Tibial artery (tissue), 4 donors: ENCODE results near the gene FGD4.
A peak's percentile ranks its signal among the peaks of the same experiment; 100 is the strongest.

ENCODE experiments used
- DNase-seq, 2 donors: peaks; one replicate each; pipeline ENCODE4 v3.0.0-alpha.2; 2019
- H3K27ac ChIP-seq, 2 donors: fragments of 200-600 bp; sonication (generic) in 1 of 2; 1 replicate in 1 of 2; 2 replicates in 1 of 2; pipeline ENCODE4 v1.5.1; 2018 to 2019; ENCODE audit warnings: mild to moderate bottlenecking in 1 of 2
- H3K27me3 ChIP-seq, 2 donors: fragments of 200-600 bp; sonication (generic) in 1 of 2; one replicate each; pipeline versions ENCODE4 v1.5.1 to v1.6.0; 2016 to 2019
- H3K36me3 ChIP-seq, 3 donors: fragments of 200-600 bp; sonication (generic) in 2 of 3; one replicate each; pipeline ENCODE4 v1.5.1; 2016 to 2019; ENCODE audit warnings: mild to moderate bottlenecking in 2 of 3
- H3K4me1 ChIP-seq, 4 donors: fragments of 200-600 bp; sonication (generic) in 2 of 4; 1 replicate in 3 of 4; 2 replicates in 1 of 4; pipeline ENCODE4 v1.5.1; 2016 to 2019
- H3K4me3 ChIP-seq, 2 donors: fragments of 200-600 bp; sonication (generic) in 1 of 2; 1 replicate in 1 of 2; 2 replicates in 1 of 2; pipeline ENCODE4 v1.5.1; 2018 to 2019; ENCODE audit warnings: mild to moderate bottlenecking in 2 of 2
- H3K9me3 ChIP-seq, 3 donors: fragments of 200-600 bp; sonication (generic) in 1 of 3; one replicate each; pipeline ENCODE4 v1.5.1; 2016 to 2019
- intact Hi-C: fragments of 100-400 bp; cut with DNase I; formaldehyde crosslinking; loops from one replicate; pipeline ENCODE4 v1.15.0; 2023; ENCODE audit warnings: low total_unique reads
- TF ChIP-seq, protein P1 (sequence below), 2 experiments: fragments of 200-600 bp in 1 of 2; fragments of 450-650 bp in 1 of 2; IDR thresholded peaks; one replicate each; pipeline ENCODE4 v1.5.1; 2017 to 2019; ENCODE audit warnings: antibody characterized with exemption in 2 of 2, mild to moderate bottlenecking in 1 of 2, moderate library complexity in 1 of 2

Gene FGD4

GRCh38 chr12:32568228-32568627 is 168.9 kb downstream of the FGD4 start:
- Histone ChIP-seq H3K4me1 (peaks cover 0 to 36% (median 6%) of the 10 kb centered on the region in 4 donors), H3K27ac (peak overlapping the region in 1 of 2 donors; percentile 21)
- TF ChIP-seq, protein P1, sequence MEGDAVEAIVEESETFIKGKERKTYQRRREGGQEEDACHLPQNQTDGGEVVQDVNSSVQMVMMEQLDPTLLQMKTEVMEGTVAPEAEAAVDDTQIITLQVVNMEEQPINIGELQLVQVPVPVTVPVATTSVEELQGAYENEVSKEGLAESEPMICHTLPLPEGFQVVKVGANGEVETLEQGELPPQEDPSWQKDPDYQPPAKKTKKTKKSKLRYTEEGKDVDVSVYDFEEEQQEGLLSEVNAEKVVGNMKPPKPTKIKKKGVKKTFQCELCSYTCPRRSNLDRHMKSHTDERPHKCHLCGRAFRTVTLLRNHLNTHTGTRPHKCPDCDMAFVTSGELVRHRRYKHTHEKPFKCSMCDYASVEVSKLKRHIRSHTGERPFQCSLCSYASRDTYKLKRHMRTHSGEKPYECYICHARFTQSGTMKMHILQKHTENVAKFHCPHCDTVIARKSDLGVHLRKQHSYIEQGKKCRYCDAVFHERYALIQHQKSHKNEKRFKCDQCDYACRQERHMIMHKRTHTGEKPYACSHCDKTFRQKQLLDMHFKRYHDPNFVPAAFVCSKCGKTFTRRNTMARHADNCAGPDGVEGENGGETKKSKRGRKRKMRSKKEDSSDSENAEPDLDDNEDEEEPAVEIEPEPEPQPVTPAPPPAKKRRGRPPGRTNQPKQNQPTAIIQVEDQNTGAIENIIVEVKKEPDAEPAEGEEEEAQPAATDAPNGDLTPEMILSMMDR (IDR thresholded peaks at IDR 0.05) = no peak

GRCh38 chr12:32569259-32569658 is 169.9 kb downstream of the FGD4 start:
- Histone ChIP-seq H3K27me3 (no peaks in the 10 kb centered on the region), H3K27ac (peak overlapping the region in 1 of 2 donors; percentile 21), H3K36me3 (peaks cover 0 to 14% (median 6%) of the 10 kb centered on the region in 3 donors), H3K4me1 (peaks cover 0 to 36% (median 6%) of the 10 kb centered on the region in 4 donors), H3K4me3 (no peak overlapping the region), H3K9me3 (no peaks in the 10 kb centered on the region)
- DNase-seq = no peak
- TF ChIP-seq, protein P1 (IDR thresholded peaks at IDR 0.05) = no peak
- intact Hi-C loops = no loop called here

More at GRCh38 chr12:32568228-32568627, 168.9 kb downstream of the FGD4 start:
- Histone ChIP-seq H3K27me3 (no peaks in the 10 kb centered on the region), H3K36me3 (peaks cover 0 to 17% (median 7%) of the 10 kb centered on the region in 3 donors), H3K4me3 (no peak overlapping the region), H3K9me3 (no peaks in the 10 kb centered on the region)
- intact Hi-C loops = no loop called here
- DNase-seq = no peak

DNA sequence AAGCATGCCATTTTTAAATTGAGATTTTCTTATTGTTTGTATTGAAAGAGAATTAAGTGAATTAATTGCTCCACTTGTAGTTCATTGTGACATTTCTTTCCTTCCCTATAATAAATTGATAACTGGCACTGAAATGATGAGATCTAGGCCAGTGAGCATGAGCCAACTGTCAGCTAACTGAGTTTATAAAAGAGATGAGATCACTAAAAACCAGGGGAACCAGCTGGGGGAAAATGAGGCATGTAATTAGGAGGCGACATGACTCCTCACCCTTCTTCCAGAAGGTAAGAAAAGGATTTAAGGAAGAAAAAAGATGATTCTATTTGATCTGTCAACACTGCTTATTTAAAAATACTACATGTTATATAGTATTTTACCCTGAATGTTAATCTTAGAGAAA is 175.2 kb downstream of the FGD4 start:
- DNase-seq = no peak
- peaks cover 0 to 9% (median 2%) of the 10 kb centered on the region in 4 donors for H3K4me1 ChIP-seq
- H3K27me3 ChIP-seq = no peaks in the 10 kb centered on the region
- peaks cover 12 to 25% (median 13%) of the 10 kb centered on the region in 3 donors for H3K36me3 ChIP-seq
- no peaks in the 10 kb centered on the region for H3K9me3 ChIP-seq
- TF ChIP-seq, protein P1 (IDR thresholded peaks at IDR 0.05) = no peak
- intact Hi-C loops = no loop called here
- no peak overlapping the region for H3K27ac ChIP-seq
- H3K4me3 ChIP-seq = no peak overlapping the region

- no peak overlapping the region for H3K27ac ChIP-seq
- DNase-seq = no peak
- TF ChIP-seq, protein P1 (IDR thresholded peaks at IDR 0.05) = no peak
- peaks cover 0 to 9% (median 2%) of the 10 kb centered on the region in 4 donors for H3K4me1 ChIP-seq
- H3K36me3 ChIP-seq = peaks cover 26 to 39% (median 27%) of the 10 kb centered on the region in 3 donors
- intact Hi-C loops = no loop called here
- H3K4me3 ChIP-seq = no peak overlapping the region
- no peaks in the 10 kb centered on the region for H3K27me3 ChIP-seq
- H3K9me3 ChIP-seq = no peaks in the 10 kb centered on the region
Measured at GRCh38 chr12:32577328-32577727, 178.0 kb downstream of the FGD4 start.

- Histone ChIP-seq H3K36me3 (peaks cover 28 to 39% (median 33%) of the 10 kb centered on the region in 3 donors), H3K4me3 (no peak overlapping the region), H3K27me3 (no peaks in the 10 kb centered on the region), H3K4me1 (no peaks in the 10 kb centered on the region), H3K9me3 (no peaks in the 10 kb centered on the region), H3K27ac (no peak overlapping the region)
- DNase-seq = no peak
- intact Hi-C loops = no loop called here
- TF ChIP-seq, protein P1 (IDR thresholded peaks at IDR 0.05) = no peak
Measured at GRCh38 chr12:32583534-32583933, 184.2 kb downstream of the FGD4 start.

DNA sequence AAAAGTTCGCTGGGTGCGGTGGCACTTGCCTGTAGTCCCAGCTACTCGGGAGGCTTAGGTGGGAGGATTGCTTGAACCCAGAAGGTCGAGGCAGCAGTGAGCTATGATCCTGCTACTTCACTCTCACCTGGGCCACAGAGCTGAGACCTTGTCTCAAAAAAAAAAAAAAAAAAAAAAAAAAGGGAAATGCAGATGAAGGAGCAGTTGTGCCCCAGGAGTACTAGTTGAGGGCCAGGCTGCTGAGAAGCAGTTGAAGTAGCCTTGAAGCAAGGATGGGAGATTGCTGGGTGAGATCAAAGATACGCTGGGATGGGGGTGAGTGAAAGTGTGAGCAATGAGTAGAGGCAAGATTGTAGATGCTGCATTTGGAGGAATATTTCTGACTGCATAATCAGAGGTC is 186.3 kb downstream of the FGD4 start:
- no peak overlapping the region for H3K4me3 ChIP-seq
- no peak overlapping the region for H3K27ac ChIP-seq
- H3K4me1 ChIP-seq = no peaks in the 10 kb centered on the region
- no peaks in the 10 kb centered on the region for H3K9me3 ChIP-seq
- H3K27me3 ChIP-seq = no peaks in the 10 kb centered on the region
- no peak for DNase-seq
- peaks cover 21 to 39% (median 27%) of the 10 kb centered on the region in 3 donors for H3K36me3 ChIP-seq
- intact Hi-C loops = no loop called here
- TF ChIP-seq, protein P1 (IDR thresholded peaks at IDR 0.05) = no peak
